Stimulated activated CD8-positive, alpha-beta memory T cell treated with anti-CD3 and anti-CD28 coated beads, Interleukin-15, amount 100 ng/mL, for 48 hours (primary cell): ENCODE measurements around the gene CMPK1.
"Not testable (repeated sequence)": the region's sequence is repeated elsewhere in the genome, so short reads cannot be mapped to it uniquely, and the experiment has no call there.

ENCODE experiments used
- DNase-seq, 2 donors: peaks; one replicate each; pipeline ENCODE4 v3.0.0-alpha.2; 2020; ENCODE audit warnings: low read depth in 2 of 2

The CMPK1 gene

GRCh38 chr1:47333578-47333921 is at the start of gene CMPK1:
Gene CMPK1 (plus strand): TSS chr1:47333790. CDS start chr1:47333946, 156 bp downstream.
- DNase-seq = peak; percentile 69 to 71

GRCh38 chr1:47288116-47288515 is 45.5 kb upstream of the CMPK1 start:
- not testable (repeated sequence) for DNase-seq

GRCh38 chr1:47294863-47295262 is 38.7 kb upstream of the CMPK1 start:
- not testable (repeated sequence) for DNase-seq

GRCh38 chr1:47295579-47295978 is 38.0 kb upstream of the CMPK1 start:
- DNase-seq = no peak

GRCh38 chr1:47298025-47298699 is 35.4 kb upstream of the CMPK1 start:
- no peak for DNase-seq

- no peak for DNase-seq
These were observed 31.1 kb upstream of the CMPK1 start for GRCh38 chr1:47302472-47302871.

- DNase-seq = no peak
These were observed 24.2 kb upstream of the CMPK1 start for GRCh38 chr1:47309427-47309826.

- peak; percentile 97 to 98 for DNase-seq
These were observed 19.5 kb upstream of the CMPK1 start, which contains the start of gene STIL for GRCh38 chr1:47313915-47314664. Gene STIL (minus strand): TSS chr1:47314147. CDS start chr1:47310319, 3,828 bp downstream.

- DNase-seq = no peak
These were observed 15.7 kb upstream of the CMPK1 start for GRCh38 chr1:47317841-47318240.

GRCh38 chr1:47319968-47320367 is 13.6 kb upstream of the CMPK1 start:
- DNase-seq = not testable (repeated sequence)

- DNase-seq = no peak
These were observed 10.0 kb upstream of the CMPK1 start for GRCh38 chr1:47323599-47324031.

- no peak for DNase-seq
These were observed 8.9 kb upstream of the CMPK1 start for GRCh38 chr1:47324682-47325081.

- no peak for DNase-seq
These were observed 8.1 kb upstream of the CMPK1 start for GRCh38 chr1:47325528-47325927.

- no peak for DNase-seq
These were observed 7.3 kb upstream of the CMPK1 start for GRCh38 chr1:47326271-47326670.

GRCh38 chr1:47328992-47329391 is 4.6 kb upstream of the CMPK1 start:
- no peak for DNase-seq

- DNase-seq = no peak
These were observed 3.4 kb upstream of the CMPK1 start for GRCh38 chr1:47330212-47330611.

GRCh38 chr1:47331875-47332274 is 1.7 kb upstream of the CMPK1 start:
- no peak for DNase-seq

- DNase-seq = no peak
These were observed 612 bp upstream of the CMPK1 start for GRCh38 chr1:47332779-47333577.

- peak; percentile 63 to 68 for DNase-seq
These were observed 553 bp downstream of the CMPK1 start for GRCh38 chr1:47333922-47334764.

GRCh38 chr1:47334765-47335435 is 1.3 kb downstream of the CMPK1 start:
- DNase-seq = no peak

GRCh38 chr1:47337350-47337749 is 3.8 kb downstream of the CMPK1 start:
- DNase-seq = no peak
